C4-2B (cell line): Measurements from ENCODE around the gene DYRK1A.

ENCODE experiments used
- H3K27ac ChIP-seq: fragments of 450-650 bp; 2 replicates; pipeline ENCODE4 v1.5.1; 2017
- ZFX ChIP-seq: fragments of 450-650 bp; IDR thresholded peaks from 2 replicates; pipeline ENCODE4 v1.6.1; 2017
- TF ChIP-seq, protein P1 (sequence below): fragments of 450-650 bp; conservative IDR thresholded peaks from 2 replicates; pipeline ENCODE4 v1.5.1; 2017; ENCODE audit warnings: mild to moderate bottlenecking

DYRK1A gene

DNA sequence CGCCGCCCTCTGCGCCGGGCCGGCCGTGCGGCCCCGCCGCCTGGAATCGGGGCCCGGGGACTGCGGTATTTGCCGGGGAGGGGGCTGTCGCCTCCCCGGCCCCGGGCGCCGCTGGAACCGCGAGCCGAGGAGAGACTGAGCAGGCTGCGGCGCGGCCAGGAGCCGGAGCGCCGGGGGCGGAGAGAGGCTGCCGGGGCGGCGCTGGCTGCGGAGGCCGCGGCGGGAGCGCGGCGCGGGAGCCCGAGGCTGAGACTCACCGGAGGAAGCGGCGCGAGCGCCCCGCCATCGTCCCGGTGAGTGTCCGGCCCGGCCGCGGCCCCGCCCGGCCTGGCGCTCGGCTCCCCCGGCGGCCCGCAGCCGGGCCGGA lies 746 bp downstream of the DYRK1A start:
- TF ChIP-seq, protein P1, sequence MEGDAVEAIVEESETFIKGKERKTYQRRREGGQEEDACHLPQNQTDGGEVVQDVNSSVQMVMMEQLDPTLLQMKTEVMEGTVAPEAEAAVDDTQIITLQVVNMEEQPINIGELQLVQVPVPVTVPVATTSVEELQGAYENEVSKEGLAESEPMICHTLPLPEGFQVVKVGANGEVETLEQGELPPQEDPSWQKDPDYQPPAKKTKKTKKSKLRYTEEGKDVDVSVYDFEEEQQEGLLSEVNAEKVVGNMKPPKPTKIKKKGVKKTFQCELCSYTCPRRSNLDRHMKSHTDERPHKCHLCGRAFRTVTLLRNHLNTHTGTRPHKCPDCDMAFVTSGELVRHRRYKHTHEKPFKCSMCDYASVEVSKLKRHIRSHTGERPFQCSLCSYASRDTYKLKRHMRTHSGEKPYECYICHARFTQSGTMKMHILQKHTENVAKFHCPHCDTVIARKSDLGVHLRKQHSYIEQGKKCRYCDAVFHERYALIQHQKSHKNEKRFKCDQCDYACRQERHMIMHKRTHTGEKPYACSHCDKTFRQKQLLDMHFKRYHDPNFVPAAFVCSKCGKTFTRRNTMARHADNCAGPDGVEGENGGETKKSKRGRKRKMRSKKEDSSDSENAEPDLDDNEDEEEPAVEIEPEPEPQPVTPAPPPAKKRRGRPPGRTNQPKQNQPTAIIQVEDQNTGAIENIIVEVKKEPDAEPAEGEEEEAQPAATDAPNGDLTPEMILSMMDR, result no peak
- TF ChIP-seq ZFX, result peak; percentile 76
- peak overlapping the region; percentile 99 for H3K27ac ChIP-seq

DNA sequence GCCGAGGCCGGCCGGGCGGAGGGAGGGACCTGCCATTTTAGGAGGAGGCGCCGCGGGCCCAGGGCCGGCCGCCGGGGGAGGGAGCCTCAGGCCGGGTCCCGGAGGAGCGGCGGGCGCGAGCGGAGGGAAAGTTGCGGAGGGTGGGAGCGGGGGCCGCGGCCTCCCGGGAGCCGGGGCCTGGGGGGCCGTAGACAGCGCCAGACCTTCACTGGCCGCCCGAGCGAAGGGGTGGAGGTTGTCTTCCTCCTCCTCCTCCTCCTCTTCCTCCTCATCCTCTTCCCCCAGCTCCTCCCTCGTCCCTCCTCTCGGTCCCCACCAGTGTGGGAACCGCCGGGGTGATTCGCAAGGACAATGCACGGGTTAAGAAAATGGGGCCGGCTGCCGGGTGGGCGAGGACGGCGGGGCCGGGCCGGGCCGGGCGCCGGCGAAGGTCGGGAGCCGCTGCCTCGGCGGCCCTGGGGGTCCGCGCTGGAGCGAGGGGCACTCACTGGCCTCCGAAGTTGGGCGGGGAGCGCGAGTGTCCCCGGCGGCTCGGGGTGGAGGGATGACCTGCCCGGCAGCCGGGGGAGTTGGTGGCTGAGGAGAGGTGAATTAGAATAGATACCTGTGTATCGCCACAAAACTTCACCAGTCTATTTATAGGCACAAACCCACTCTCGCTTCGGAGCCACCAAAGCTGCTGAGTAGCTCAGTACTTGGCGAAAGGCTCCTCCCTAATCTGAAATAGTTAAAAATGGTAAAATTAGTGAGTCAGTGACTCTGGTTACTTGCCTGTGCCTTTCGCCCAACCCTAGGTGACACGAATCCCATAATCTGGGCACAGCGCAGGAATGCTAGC lies 1.3 kb downstream of the DYRK1A start:
- H3K27ac ChIP-seq, result peak overlapping the region; percentile 99
- TF ChIP-seq ZFX, result peak; percentile 18; the same call in 1 of the 2 replicates
- TF ChIP-seq, protein P1, result no peak

DNA sequence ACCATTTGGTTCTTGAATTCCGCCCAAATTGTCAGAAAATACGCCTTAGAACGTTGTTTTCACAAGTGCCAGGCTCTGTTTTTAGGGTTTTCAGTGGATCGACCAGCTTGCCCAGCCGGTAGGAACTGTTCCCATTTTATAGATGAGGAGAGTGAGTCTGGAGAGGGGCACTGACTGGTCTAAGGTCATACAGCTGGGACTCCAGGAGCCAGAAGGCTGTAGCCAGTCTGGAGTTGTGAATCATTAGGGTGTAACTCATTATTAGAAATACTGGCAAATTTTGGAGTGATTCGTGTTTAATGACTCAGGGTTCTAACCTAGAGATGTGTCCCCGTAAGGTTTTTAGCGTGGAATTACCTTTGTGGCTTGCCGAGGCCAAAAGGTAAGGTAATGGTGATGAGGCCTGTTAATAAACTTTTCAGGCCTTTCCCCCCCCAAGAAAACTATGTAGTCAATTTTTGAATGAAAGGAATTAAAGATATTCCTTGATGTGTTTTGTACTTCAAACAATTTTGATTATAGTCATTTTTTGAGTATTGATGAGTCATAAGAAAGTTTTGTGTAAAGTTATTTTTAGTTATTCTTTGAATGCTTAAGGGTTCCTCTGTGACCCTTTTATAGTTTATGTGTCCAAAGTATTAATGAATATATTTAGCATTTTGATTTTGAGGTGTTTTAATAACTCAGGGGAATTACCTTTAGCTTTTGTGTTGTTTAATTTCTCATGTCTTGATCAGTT lies 2.1 kb downstream of the DYRK1A start:
- H3K27ac ChIP-seq, result peak overlapping the region; percentile 99
- TF ChIP-seq, protein P1, result no peak
- TF ChIP-seq ZFX, result no peak

DNA sequence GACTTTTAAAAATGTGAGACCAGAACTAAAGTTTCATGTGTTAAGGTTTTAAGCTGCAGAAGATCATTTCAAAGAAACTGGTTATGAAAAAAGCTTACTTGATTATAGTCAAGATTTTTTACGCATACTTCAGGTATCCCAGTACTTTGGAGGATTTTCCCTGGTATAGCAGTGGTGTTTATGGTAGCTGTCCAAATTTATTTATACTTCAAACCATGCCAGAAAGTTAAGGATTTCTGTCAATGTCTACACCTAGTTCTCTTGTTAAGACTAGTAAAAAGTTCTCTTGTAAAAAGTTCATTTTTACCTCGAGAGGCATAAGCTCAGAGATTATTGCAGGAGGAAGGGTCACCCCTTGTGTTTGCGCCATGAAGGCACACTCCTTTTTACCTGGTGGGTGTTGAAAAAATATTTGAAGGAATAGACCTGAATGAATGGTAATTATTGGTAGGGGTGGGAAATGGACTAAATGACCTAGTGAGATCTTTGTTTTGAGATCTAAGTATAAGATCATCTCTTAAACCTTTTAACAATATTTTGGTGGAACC lies 2.8 kb downstream of the DYRK1A start:
- H3K27ac ChIP-seq, result no peak overlapping the region
- TF ChIP-seq ZFX, result no peak
- TF ChIP-seq, protein P1, result no peak

DNA sequence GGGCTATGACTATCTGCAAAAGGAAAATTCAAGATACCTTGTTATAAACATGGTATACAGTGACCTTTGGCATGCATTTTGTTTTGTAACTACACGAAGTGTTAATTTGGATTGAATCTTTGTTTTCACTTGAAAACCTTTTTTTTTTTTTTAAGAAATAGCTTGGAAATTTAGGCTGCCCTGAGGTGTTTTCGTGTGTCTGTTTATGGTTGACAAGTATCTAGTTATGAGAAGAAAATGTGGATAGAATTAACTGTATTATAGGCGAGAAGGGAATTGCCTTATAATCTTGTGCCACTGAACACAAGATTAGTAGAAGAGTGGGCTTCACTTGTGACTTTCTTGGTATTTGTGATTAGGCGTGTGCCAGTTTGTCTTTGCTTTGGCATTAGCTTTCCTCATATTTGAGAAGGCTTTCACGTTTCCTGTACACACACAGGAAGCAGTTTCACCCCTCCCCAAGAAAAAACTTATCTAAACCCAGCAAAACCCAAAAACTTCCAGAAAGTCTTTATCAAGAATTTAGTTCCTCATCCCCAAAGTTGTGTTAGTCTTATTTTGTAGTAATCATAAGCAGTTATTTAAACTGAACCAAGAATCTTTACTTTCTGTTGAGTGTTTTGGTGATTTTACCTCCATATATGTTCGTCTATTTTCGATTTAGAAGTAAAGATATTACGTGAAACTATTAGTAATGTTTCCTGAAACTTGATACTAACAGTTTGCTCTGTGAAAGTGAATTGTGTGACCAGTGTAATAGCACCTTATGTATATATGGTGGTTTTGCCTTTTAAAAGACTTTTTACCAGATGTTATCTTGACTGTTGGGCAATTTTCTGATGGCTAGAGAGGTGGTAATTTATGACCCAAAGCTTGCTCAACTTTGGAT lies 3.8 kb downstream of the DYRK1A start:
- no peak overlapping the region for H3K27ac ChIP-seq
- no peak for TF ChIP-seq ZFX
- TF ChIP-seq, protein P1, result no peak

DNA sequence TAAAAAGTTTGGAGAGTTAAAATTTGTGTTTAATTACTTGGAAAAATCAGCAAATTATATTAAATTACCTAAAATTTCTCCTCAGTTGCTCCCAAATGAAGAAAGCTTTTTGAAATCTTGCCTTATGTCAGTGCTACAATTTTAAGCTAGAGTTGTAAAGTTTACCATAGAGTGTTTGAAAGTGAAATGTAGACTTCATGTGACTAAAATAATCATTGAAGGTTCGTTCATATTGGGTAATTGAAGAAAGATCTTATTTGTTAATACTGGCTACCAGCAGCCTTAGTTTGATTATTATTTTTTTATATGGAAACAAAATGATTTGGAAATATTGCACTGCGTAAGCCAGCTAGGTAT lies 4.4 kb downstream of the DYRK1A start:
- no peak for TF ChIP-seq ZFX
- TF ChIP-seq, protein P1, result no peak
- no peak overlapping the region for H3K27ac ChIP-seq
